H1 (cell line): ENCODE data around the gene NRL. TPM values are rescaled to one million over a fixed set of nuclear protein-coding genes. Genes with fewer than 3 reads are reported as not detected.

ENCODE experiments used
- JUND ChIP-seq: IDR thresholded peaks from 2 replicates; pipeline ENCODE4 v1.6.1; 2011; ENCODE audit warnings: mild to moderate bottlenecking, improper control_type of control experiment, low read length
- KDM1A ChIP-seq: fragments of 200-600, 300-600 bp; sonication (generic); IDR thresholded peaks from 2 replicates; pipeline ENCODE4 v1.7.1; 2016; ENCODE audit warnings: mild to moderate bottlenecking, low read length, borderline replicate concordance
- NANOG ChIP-seq: IDR thresholded peaks from 2 replicates; pipeline ENCODE4 v1.6.1; 2011; ENCODE audit warnings: low read length, low read depth, mild to moderate bottlenecking, inconsistent platforms; ENCODE audit not compliant: insufficient read depth, poor library complexity, severe bottlenecking
- POU5F1 ChIP-seq: IDR thresholded peaks from 2 replicates; pipeline ENCODE4 v1.6.1; 2011; ENCODE audit warnings: low read depth, mild to moderate bottlenecking, low read length, moderate library complexity
- SIN3A ChIP-seq, 2 experiments: IDR thresholded peaks in 1 of 2; conservative IDR thresholded peaks in 1 of 2; 2 replicates each; pipeline ENCODE4 v1.6.1; 2011 to 2012; ENCODE audit warnings: low read length in 2 of 2, improper control_type of control experiment in 1 of 2, low read depth in 1 of 2, mild to moderate bottlenecking in 1 of 2
- ZNF274 ChIP-seq: IDR thresholded peaks from 2 replicates; pipeline ENCODE4 v1.7.0; 2012; ENCODE audit warnings: low read length, borderline replicate concordance; ENCODE audit errors: extremely low read depth
- polyA plus RNA-seq, 7 experiments: library from polyadenylated mRNA; depleted of rRNA in 3 of 7; stranded (reverse) in 5 of 7; unstranded in 2 of 7; fragments of >200 nt in 5 of 7; fragments of 200-250 nt in 2 of 7; gene quantifications; 1 replicate in 5 of 7; 2 replicates in 1 of 7; 4 replicates in 1 of 7; pipeline versions ENCODE4 v1.2.1 to v1.2.3, GENCODE V29; 2011 to 2013; ENCODE audit warnings: missing spikeins in 2 of 7, mixed read lengths in 2 of 7
- total RNA-seq: library from RNA; stranded (reverse); fragmentation: NEBNext Ultra II Directional; extraction: Animal tissue kit (Norgen Biotek cat#: 25700); gene quantifications from 2 replicates; pipeline ENCODE4 v1.2.1, GENCODE V29; 2021

Gene NRL
- total and polyA plus RNA-seq, 2 of the 8 experiments (the other 6 are each of a cell fraction or from before 2014, with no cell fraction given), result 1.1 to 2.2 TPM

DNA sequence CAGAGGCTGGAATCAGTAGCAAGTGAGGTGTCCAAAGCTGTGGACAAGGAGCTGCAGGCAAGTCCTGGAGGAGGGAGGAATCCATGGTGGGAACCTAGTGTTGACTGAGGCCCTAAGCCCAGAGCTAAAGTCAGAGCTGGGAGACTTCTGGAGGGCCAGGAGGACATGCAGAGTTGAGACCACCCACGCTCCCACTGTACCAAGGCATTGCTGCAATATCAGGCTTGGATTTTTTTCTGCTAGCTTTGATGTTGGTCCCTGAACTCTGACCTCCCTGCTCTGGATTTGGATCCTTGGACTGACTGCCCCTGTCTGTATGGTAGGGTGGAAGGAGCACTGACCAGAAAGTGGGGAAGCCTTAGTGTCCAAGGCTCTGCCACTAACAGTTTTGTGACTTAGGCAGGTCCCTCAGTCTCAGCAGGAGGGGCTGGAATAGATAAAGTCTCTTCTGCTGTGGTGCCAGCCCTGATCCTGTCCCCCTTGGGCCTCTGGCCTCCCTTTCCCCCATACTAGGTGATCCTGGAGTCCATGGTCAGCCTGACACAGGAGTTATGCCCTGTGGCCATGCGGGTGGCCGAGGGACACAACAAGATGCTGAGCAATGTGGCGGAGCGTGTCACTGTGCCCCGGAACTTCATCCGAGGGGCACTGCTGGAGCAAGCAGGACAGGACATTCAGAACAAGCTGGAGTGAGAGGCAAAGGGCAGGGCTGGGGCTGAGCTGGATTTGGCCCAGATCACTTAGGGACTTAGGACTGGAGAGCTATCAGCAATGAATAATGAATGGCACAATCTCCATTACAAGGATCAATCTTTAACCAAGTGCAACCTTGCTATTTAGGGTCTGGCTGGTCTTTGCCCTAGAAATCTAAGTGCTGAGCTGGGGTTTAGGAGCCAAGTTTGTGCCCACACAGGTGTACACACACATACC is 53.5 kb downstream of the NRL start (continued):
- TF ChIP-seq KDM1A (no peak), ZNF274 (no peak), NANOG (no peak), POU5F1 (no peak), JUND (no peak), SIN3A (conservative IDR thresholded peaks at IDR 0.05 in 1 of 2, IDR thresholded peaks at IDR 0.05 in 1 of 2; ENCODE audit: low read depth in 1 of 2, low read length in 2 of 2) (no peak)
